HepG2 (cell line): ENCODE measurements around the gene NEDD4L. TPM values are rescaled to one million over a fixed set of nuclear protein-coding genes. Genes with fewer than 3 reads are reported as not detected.
A peak's percentile ranks its signal among the peaks of the same experiment; 100 is the strongest.

Experiments used
- ATAC-seq: fragments of 200-7000 bp; cut with Tn5 transposase; 3 replicates; pipeline ENCODE4 v1.9.1; 2020; ENCODE audit warnings: mild to moderate bottlenecking, moderate library complexity
- BruUV-seq: library from RNA; stranded (reverse); fragments of 400-500 nt; replicated peaks from 2 replicates; lab custom pipeline; 2021; lab: Mats Ljungman, UMichigan
- CTCF ChIA-PET: fragments of 300-600 bp; formaldehyde crosslinking; extraction: SDS; loops from one replicate; lab custom pipeline; 2021; ENCODE audit warnings: low total read pairs, inconsistent platforms, low intra/inter-chr PET ratio; lab: Yijun Ruan, JAX
- POLR2A ChIA-PET: fragments of 350-600 bp; sonication (Branson Sonifier 250); formaldehyde crosslinking; loops from one replicate; lab custom pipeline; 2020; ENCODE audit warnings: antibody characterized with exemption, inconsistent platforms; lab: Yijun Ruan, JAX
- DNase-seq: peaks from one replicate; pipeline ENCODE4 v3.0.0-alpha.2; 2015; ENCODE audit warnings: low spot score
- FAIRE-seq: peaks from 3 replicates; lab custom pipeline; 2011; peaks lifted over from hg19 to GRCh38; lab: Jason Lieb, UNC
- H2AFZ ChIP-seq: one replicate; pipeline ENCODE4 v1.6.1; 2011; ENCODE audit warnings: low read length, inconsistent platforms
- H3K27ac ChIP-seq: fragments of 300-600 bp; 3 replicates; pipeline ENCODE4 v1.8.0; 2011; ENCODE audit warnings: mixed run types, mild to moderate bottlenecking, mixed read lengths, low read length, inconsistent platforms; ENCODE audit not compliant: insufficient read depth; ENCODE audit errors: extremely low read length
- H3K27me3 ChIP-seq, 2 experiments: fragments of 200-600 bp in 1 of 2; 2 replicates in 1 of 2; 3 replicates in 1 of 2; pipeline versions ENCODE4 v1.6.0 to v1.8.0; 2011; ENCODE audit warnings: low read length in 2 of 2, mild to moderate bottlenecking in 2 of 2, moderate library complexity in 2 of 2, inconsistent platforms in 1 of 2; ENCODE audit not compliant: insufficient read depth in 2 of 2, control insufficient read depth in 1 of 2
- H3K36me3 ChIP-seq, 2 experiments: fragments of 200-600 bp in 1 of 2; replicated peaks in 1 of 2; 2 replicates in 1 of 2; 3 replicates in 1 of 2; pipeline versions ENCODE4 v1.5.1 to v1.8.0; 2011; ENCODE audit warnings: low read length in 2 of 2, inconsistent platforms in 1 of 2; ENCODE audit not compliant: insufficient read depth in 2 of 2, control insufficient read depth in 1 of 2
- H3K4me1 ChIP-seq: 2 replicates; pipeline ENCODE4 v1.5.1; 2012; ENCODE audit warnings: low read length, inconsistent platforms; ENCODE audit not compliant: insufficient read depth
- H3K4me2 ChIP-seq: 2 replicates; pipeline ENCODE4 v1.6.0; 2011; ENCODE audit warnings: low read depth, low read length, inconsistent platforms
- H3K4me3 ChIP-seq, 3 experiments: fragments of 200-600 bp in 1 of 3; sonication (generic), shearing (Covaris generic) in 1 of 3; replicated peaks in 1 of 3; 2 replicates each; pipeline ENCODE4 v1.5.1; 2011 to 2016; ENCODE audit warnings: low read length in 3 of 3, inconsistent platforms in 2 of 3, low read depth in 2 of 3, mild to moderate bottlenecking in 2 of 3, control low read depth in 1 of 3, mixed read lengths in 1 of 3; ENCODE audit not compliant: insufficient read depth in 1 of 3
- H3K79me2 ChIP-seq: one replicate; pipeline ENCODE4 v1.6.1; 2011; ENCODE audit warnings: low read length, inconsistent platforms; ENCODE audit not compliant: insufficient read depth
- H3K9ac ChIP-seq: 2 replicates; pipeline ENCODE4 v1.6.0; 2011; ENCODE audit warnings: mild to moderate bottlenecking, low read depth, low read length, inconsistent platforms; ENCODE audit not compliant: insufficient read depth
- H3K9me3 ChIP-seq: 2 replicates; pipeline ENCODE4 v1.5.1; 2012; ENCODE audit warnings: mild to moderate bottlenecking, low read length
- H4K20me1 ChIP-seq: 2 replicates; pipeline ENCODE4 v1.6.0; 2011; ENCODE audit warnings: inconsistent platforms, mild to moderate bottlenecking, low read length, moderate library complexity; ENCODE audit not compliant: insufficient read depth
- GMEB1 ChIP-seq: sonication (generic); formaldehyde crosslinking; IDR thresholded peaks from 2 replicates; pipeline ENCODE4 v1.5.1; 2020; ENCODE audit warnings: missing genetic modification reagents, mild to moderate bottlenecking, borderline replicate concordance
- GPN1 ChIP-seq: sonication (generic); formaldehyde crosslinking; IDR thresholded peaks from 2 replicates; pipeline ENCODE4 v1.5.1; 2020; ENCODE audit warnings: missing genetic modification reagents, borderline replicate concordance
- MAFF ChIP-seq: IDR thresholded peaks from 2 replicates; pipeline ENCODE4 v1.6.1; 2011; ENCODE audit warnings: low read depth, low read length, improper control_type of control experiment
- MAFK ChIP-seq, 2 experiments: IDR thresholded peaks in 1 of 2; conservative IDR thresholded peaks in 1 of 2; 2 replicates each; pipeline ENCODE4 v1.6.1; 2011; ENCODE audit warnings: improper control_type of control experiment in 2 of 2, low read length in 2 of 2
- MED8 ChIP-seq: sonication (generic); formaldehyde crosslinking; IDR thresholded peaks from 2 replicates; pipeline ENCODE4 v1.8.1; 2023; ENCODE audit warnings: mild to moderate bottlenecking, missing genetic modification reagents; ENCODE audit not compliant: insufficient replicate concordance
- REXO4 ChIP-seq: sonication (generic); formaldehyde crosslinking; IDR thresholded peaks from 2 replicates; pipeline ENCODE4 v1.8.0; 2022; ENCODE audit warnings: missing genetic modification reagents, mild to moderate bottlenecking, borderline replicate concordance
- ZBTB49 ChIP-seq: sonication (generic); formaldehyde crosslinking; IDR thresholded peaks from 2 replicates; pipeline ENCODE4 v1.4.0; 2020; ENCODE audit warnings: missing genetic modification reagents, borderline replicate concordance
- ZNF792 ChIP-seq: IDR thresholded peaks from 2 replicates; pipeline ENCODE4 v1.6.1; 2016
- ZNF891 ChIP-seq: sonication (generic); formaldehyde crosslinking; IDR thresholded peaks from 2 replicates; pipeline ENCODE4 v1.5.0; 2020; ENCODE audit warnings: mild to moderate bottlenecking, missing genetic modification reagents
- WGBS: methylation state at CpG from one replicate; pipeline ENCODE4 v1.1.6; 2017; ENCODE audit warnings: low lambda C conversion rate; 5-methylcytosine and 5-hydroxymethylcytosine counted together
- in situ Hi-C: cut with HindIII; loops from 2 replicates; pipeline ENCODE4 v1.10.0; 2017; ENCODE audit warnings: low pct_unique_long_range_greater_than_20kb; ENCODE audit not compliant: extremely low pct_ligation_motif_present
- intact Hi-C: fragments of 100-400 bp; cut with micrococcal nuclease; formaldehyde crosslinking; loops from one replicate; pipeline ENCODE4 v1.10.0; 2022; ENCODE audit not compliant: unreplicated experiment
- polyA plus RNA-seq, 8 experiments: library from polyadenylated mRNA; depleted of rRNA in 3 of 8; stranded (reverse) in 7 of 8; unstranded in 1 of 8; fragments of >200 nt; fragmentation: Illumina TruSeq in 4 of 8; extraction: Trizol in 4 of 8; gene quantifications; 2 replicates each; pipeline versions ENCODE4 v1.2.1 to v1.2.3, GENCODE V29; 2011 to 2016; ENCODE audit warnings: low read depth in 4 of 8, missing spikeins in 1 of 8, mixed read lengths in 1 of 8; ENCODE audit not compliant: insufficient read depth in 1 of 8
- total RNA-seq, 5 experiments: library from RNA; depleted of rRNA; stranded (reverse); fragments of >200 nt; fragmentation: Illumina TruSeq; extraction: Trizol; gene quantifications; 2 replicates each; pipeline ENCODE4 v1.2.3, GENCODE V29; 2016; ENCODE audit warnings: low read depth in 1 of 5

The NEDD4L gene
- total and polyA plus RNA-seq, 2 of the 13 experiments (the other 11 are each of a cell fraction or from before 2014, with no cell fraction given), result 168 to 390 TPM

GRCh38 chr18:58034370-58034769 lies 9.7 kb upstream of the NEDD4L start:
- no peak for FAIRE-seq
- in situ Hi-C loops, result no loop called here
- DNase-seq, result no peak
- H3K36me3 ChIP-seq, result no peaks in the 10 kb centered on the region
- no peak overlapping the region for H3K27ac ChIP-seq
- WGBS, result 95% methylated on average over 2 of the region's 2 CpGs
- no peaks in the 10 kb centered on the region for H4K20me1 ChIP-seq
- no TSS peak for BruUV-seq
- H3K9ac ChIP-seq, result no peak overlapping the region
- no peak for TF ChIP-seq ZNF891 (CRISPR knock-in tag)
- no peak for TF ChIP-seq ZNF792 (CRISPR knock-in tag)
- no peak for TF ChIP-seq GMEB1 (CRISPR knock-in tag)
- peak; percentile 73; the same call in 1 of the 2 replicates for TF ChIP-seq MAFF
- TF ChIP-seq MED8 (CRISPR knock-in tag), result no peak
- peak; percentile 48 to 72; a peak in 3 of 4 replicates for TF ChIP-seq MAFK (conservative IDR thresholded peaks at IDR 0.05 in 1 of 2, IDR thresholded peaks at IDR 0.05 in 1 of 2; ENCODE audit: low read length in 2 of 2)
- TF ChIP-seq GPN1 (CRISPR knock-in tag), result no peak
- no peak for TF ChIP-seq ZBTB49 (CRISPR knock-in tag)
- no peak for TF ChIP-seq REXO4
- H3K27me3 ChIP-seq, result no peaks in the 10 kb centered on the region
- no peak overlapping the region for H3K4me2 ChIP-seq
- H3K9me3 ChIP-seq, result no peaks in the 10 kb centered on the region
- no peak overlapping the region for H2AFZ ChIP-seq
- CTCF ChIA-PET, result no interaction called here
- no peak overlapping the region for H3K4me3 ChIP-seq
- POLR2A ChIA-PET, result no interaction called here
- no peaks in the 10 kb centered on the region for H3K79me2 ChIP-seq
- H3K4me1 ChIP-seq, result peaks cover 18% of the 10 kb centered on the region
- no peak for ATAC-seq
- intact Hi-C loops, result no loop called here
